ENCODE data around the gene C17orf107. TPM values are rescaled to one million over a fixed set of nuclear protein-coding genes. Genes with fewer than 3 reads are reported as not detected.
A peak's percentile ranks its signal among the peaks of the same experiment; 100 is the strongest.

C17orf107 gene
- total and polyA plus RNA-seq, 2 of the 13 experiments (the other 11 are each of a cell fraction or from before 2014, with no cell fraction given): 0.20 to 0.59 TPM

DNA sequence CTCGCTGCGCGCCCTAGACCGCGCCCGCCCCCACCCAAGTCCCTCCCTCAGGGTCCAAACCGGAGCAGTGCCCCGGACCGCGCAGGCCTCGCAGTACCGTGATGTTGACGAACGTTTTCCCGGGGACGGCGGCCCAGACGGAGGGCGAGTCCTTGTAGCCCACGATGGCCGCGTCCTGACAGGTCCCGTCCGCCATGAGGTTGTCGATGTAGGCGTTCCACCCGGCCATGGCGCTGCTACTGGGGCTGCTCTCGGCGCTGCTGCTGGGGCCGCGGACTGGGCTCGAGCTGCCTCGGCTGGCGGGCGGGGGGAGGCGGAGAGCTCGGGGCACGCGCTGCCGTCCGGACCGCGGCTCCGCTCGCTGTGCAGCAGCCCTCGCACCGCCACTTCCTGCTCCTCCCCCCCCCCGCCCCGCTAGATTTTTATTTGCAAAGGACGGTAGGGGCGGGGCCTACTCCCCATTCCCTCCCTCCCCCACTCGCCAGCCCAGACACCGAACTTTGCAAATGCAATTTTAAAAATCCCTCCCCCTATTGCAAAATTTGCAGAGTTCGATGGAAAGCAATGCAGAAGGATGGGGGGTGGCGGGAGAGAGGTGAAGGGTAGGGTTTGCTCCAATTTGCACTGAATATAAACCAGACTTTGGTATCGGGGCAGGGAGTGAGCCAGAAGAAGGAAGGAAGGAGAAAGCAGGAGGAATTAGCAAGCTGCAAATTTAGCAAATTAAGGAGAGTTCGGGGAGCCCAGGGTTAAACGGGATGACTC lies 49.0 kb downstream of the C17orf107 start, which contains the start of gene PFN1 (continued):
- TF ChIP-seq, protein P1, sequence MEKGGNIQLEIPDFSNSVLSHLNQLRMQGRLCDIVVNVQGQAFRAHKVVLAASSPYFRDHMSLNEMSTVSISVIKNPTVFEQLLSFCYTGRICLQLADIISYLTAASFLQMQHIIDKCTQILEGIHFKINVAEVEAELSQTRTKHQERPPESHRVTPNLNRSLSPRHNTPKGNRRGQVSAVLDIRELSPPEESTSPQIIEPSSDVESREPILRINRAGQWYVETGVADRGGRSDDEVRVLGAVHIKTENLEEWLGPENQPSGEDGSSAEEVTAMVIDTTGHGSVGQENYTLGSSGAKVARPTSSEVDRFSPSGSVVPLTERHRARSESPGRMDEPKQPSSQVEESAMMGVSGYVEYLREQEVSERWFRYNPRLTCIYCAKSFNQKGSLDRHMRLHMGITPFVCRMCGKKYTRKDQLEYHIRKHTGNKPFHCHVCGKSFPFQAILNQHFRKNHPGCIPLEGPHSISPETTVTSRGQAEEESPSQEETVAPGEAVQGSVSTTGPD (CRISPR knock-in tag; IDR thresholded peaks at IDR 0.05): no peak
- TF ChIP-seq ZFYVE20 (CRISPR knock-in tag; IDR thresholded peaks at IDR 0.05; ENCODE audit: borderline replicate concordance, low read depth) (no peak), EP300 (IDR thresholded peaks at IDR 0.05; ENCODE audit: low read depth in 2 of 2, low read length in 2 of 2) (peak in 1 of 2 experiments; percentile 36; a peak in 1 of 4 replicates), EP300 (CRISPR knock-in tag; IDR thresholded peaks at IDR 0.05; ENCODE audit: borderline replicate concordance) (no peak), ZMYM3 (CRISPR knock-in tag; IDR thresholded peaks at IDR 0.05) (no peak), RNF2 (conservative IDR thresholded peaks at IDR 0.05; ENCODE audit: low read depth) (no peak), DMAP1 (CRISPR knock-in tag; IDR thresholded peaks at IDR 0.05) (peak; percentile 37; the same call in 1 of the 2 replicates), ZNF530 (CRISPR knock-in tag; IDR thresholded peaks at IDR 0.05; ENCODE audit: low read depth) (no peak), ZNF709 (CRISPR knock-in tag; IDR thresholded peaks at IDR 0.05) (peak; percentile 85; the same call in 1 of the 2 replicates), PCBP1 (IDR thresholded peaks at IDR 0.05; ENCODE audit: borderline replicate concordance, low read depth, low read length) (no peak), NCOA1 (CRISPR knock-in tag; IDR thresholded peaks at IDR 0.05) (no peak), ZNF367 (CRISPR knock-in tag; IDR thresholded peaks at IDR 0.05; ENCODE audit: borderline replicate concordance) (peak; percentile 74; the same call in 1 of the 2 replicates)
- TF ChIP-seq, protein P2, sequence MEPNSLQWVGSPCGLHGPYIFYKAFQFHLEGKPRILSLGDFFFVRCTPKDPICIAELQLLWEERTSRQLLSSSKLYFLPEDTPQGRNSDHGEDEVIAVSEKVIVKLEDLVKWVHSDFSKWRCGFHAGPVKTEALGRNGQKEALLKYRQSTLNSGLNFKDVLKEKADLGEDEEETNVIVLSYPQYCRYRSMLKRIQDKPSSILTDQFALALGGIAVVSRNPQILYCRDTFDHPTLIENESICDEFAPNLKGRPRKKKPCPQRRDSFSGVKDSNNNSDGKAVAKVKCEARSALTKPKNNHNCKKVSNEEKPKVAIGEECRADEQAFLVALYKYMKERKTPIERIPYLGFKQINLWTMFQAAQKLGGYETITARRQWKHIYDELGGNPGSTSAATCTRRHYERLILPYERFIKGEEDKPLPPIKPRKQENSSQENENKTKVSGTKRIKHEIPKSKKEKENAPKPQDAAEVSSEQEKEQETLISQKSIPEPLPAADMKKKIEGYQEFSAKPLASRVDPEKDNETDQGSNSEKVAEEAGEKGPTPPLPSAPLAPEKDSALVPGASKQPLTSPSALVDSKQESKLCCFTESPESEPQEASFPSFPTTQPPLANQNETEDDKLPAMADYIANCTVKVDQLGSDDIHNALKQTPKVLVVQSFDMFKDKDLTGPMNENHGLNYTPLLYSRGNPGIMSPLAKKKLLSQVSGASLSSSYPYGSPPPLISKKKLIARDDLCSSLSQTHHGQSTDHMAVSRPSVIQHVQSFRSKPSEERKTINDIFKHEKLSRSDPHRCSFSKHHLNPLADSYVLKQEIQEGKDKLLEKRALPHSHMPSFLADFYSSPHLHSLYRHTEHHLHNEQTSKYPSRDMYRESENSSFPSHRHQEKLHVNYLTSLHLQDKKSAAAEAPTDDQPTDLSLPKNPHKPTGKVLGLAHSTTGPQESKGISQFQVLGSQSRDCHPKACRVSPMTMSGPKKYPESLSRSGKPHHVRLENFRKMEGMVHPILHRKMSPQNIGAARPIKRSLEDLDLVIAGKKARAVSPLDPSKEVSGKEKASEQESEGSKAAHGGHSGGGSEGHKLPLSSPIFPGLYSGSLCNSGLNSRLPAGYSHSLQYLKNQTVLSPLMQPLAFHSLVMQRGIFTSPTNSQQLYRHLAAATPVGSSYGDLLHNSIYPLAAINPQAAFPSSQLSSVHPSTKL (CRISPR knock-in tag; IDR thresholded peaks at IDR 0.05): no peak
- TF ChIP-seq, protein P3, sequence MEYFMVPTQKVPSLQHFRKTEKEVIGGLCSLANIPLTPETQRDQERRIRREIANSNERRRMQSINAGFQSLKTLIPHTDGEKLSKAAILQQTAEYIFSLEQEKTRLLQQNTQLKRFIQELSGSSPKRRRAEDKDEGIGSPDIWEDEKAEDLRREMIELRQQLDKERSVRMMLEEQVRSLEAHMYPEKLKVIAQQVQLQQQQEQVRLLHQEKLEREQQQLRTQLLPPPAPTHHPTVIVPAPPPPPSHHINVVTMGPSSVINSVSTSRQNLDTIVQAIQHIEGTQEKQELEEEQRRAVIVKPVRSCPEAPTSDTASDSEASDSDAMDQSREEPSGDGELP (IDR thresholded peaks at IDR 0.05; ENCODE audit: borderline replicate concordance, low read depth): no peak
- TF ChIP-seq, protein P4, sequence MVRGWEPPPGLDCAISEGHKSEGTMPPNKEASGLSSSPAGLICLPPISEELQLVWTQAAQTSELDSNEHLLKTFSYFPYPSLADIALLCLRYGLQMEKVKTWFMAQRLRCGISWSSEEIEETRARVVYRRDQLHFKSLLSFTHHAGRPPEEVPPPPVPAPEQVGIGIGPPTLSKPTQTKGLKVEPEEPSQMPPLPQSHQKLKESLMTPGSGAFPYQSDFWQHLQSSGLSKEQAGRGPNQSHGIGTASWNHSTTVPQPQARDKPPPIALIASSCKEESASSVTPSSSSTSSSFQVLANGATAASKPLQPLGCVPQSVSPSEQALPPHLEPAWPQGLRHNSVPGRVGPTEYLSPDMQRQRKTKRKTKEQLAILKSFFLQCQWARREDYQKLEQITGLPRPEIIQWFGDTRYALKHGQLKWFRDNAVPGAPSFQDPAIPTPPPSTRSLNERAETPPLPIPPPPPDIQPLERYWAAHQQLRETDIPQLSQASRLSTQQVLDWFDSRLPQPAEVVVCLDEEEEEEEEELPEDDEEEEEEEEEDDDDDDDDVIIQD (CRISPR knock-in tag; IDR thresholded peaks at IDR 0.05; ENCODE audit: low read depth): no peak

Measured in HepG2 (cell line).